Smooth muscle cell (in vitro differentiated cells): Measurements from ENCODE around the gene EHMT1. TPM values are rescaled to one million over a fixed set of nuclear protein-coding genes. Genes with fewer than 3 reads are reported as not detected.
"Not testable (repeated sequence)": the region's sequence is repeated elsewhere in the genome, so short reads cannot be mapped to it uniquely, and the experiment has no call there.

Experiments
- DNase-seq: peaks from one replicate; lab custom pipeline; 2025; ENCODE audit not compliant: unreplicated experiment; lab: John Stamatoyannopoulos, UW
- H2AFZ ChIP-seq: fragments of 200-600 bp; sonication (generic); 2 replicates; pipeline ENCODE4 v1.6.0; 2016; ENCODE audit warnings: antibody characterized with exemption, low read depth, mild to moderate bottlenecking
- H3F3A ChIP-seq: fragments of 200-600 bp; sonication (generic); 2 replicates; pipeline ENCODE4 v1.6.0; 2017; ENCODE audit warnings: antibody characterized with exemption, low read depth
- H3K27ac ChIP-seq: fragments of 200-600 bp; sonication (generic); 2 replicates; pipeline ENCODE4 v1.5.1; 2016; ENCODE audit warnings: low read depth, mild to moderate bottlenecking
- H3K27me3 ChIP-seq: fragments of 200-600 bp; sonication (generic); 2 replicates; pipeline ENCODE4 v1.6.1; 2016; ENCODE audit warnings: low read depth, mild to moderate bottlenecking
- H3K36me3 ChIP-seq: fragments of 200-600 bp; sonication (generic); 2 replicates; pipeline ENCODE4 v1.5.1; 2016; ENCODE audit warnings: low read depth
- H3K4me1 ChIP-seq: fragments of 200-600 bp; sonication (generic); 2 replicates; pipeline ENCODE4 v1.5.1; 2016; ENCODE audit warnings: low read depth
- H3K4me2 ChIP-seq: fragments of 200-600 bp; sonication (generic); 2 replicates; pipeline ENCODE4 v1.6.0; 2016; ENCODE audit warnings: mild to moderate bottlenecking
- H3K4me3 ChIP-seq: fragments of 200-600 bp; sonication (generic); 2 replicates; pipeline ENCODE4 v1.5.1; 2016; ENCODE audit warnings: mild to moderate bottlenecking
- H3K79me2 ChIP-seq: fragments of 200-600 bp; sonication (generic); 2 replicates; pipeline ENCODE4 v1.6.0; 2016; ENCODE audit warnings: low read depth, mild to moderate bottlenecking
- H3K9ac ChIP-seq: fragments of 200-600 bp; sonication (generic); 2 replicates; pipeline ENCODE4 v1.6.0; 2016; ENCODE audit warnings: low read depth
- H3K9me3 ChIP-seq: fragments of 200-600 bp; sonication (generic); replicated peaks from 2 replicates; pipeline ENCODE4 v1.5.1; 2016; ENCODE audit warnings: low read depth
- H4K20me1 ChIP-seq: fragments of 200-600 bp; sonication (generic); 2 replicates; pipeline ENCODE4 v1.6.0; 2016; ENCODE audit warnings: low read depth
- WGBS: methylation state at CpG from one replicate; pipeline ENCODE4 v1.1.7; 2016; ENCODE audit warnings: low lambda C conversion rate; 5-methylcytosine and 5-hydroxymethylcytosine counted together
- polyA plus RNA-seq: library from polyadenylated mRNA; unstranded; fragments of >200 nt; fragmentation: Nextera tagmentation; extraction: Ambion mirVana; gene quantifications from 2 replicates; pipeline ENCODE4 v1.2.1, GENCODE V29; 2016
- total RNA-seq: library from RNA; depleted of rRNA; stranded (reverse); fragments of >200 nt; gene quantifications from 2 replicates; pipeline ENCODE4 v1.2.3, GENCODE V29; 2014
- TF ChIP-seq, protein P1 (sequence below): fragments of 200-600 bp; sonication (generic); IDR thresholded peaks from 2 replicates; pipeline ENCODE4 v1.5.1; 2017; ENCODE audit warnings: borderline replicate concordance, mild to moderate bottlenecking, antibody characterized with exemption; ENCODE audit not compliant: insufficient read depth, poor library complexity, severe bottlenecking

The EHMT1 gene
- total and polyA plus RNA-seq, 2 experiments from 2014 or later, result 23.1 to 34.1 TPM

DNA sequence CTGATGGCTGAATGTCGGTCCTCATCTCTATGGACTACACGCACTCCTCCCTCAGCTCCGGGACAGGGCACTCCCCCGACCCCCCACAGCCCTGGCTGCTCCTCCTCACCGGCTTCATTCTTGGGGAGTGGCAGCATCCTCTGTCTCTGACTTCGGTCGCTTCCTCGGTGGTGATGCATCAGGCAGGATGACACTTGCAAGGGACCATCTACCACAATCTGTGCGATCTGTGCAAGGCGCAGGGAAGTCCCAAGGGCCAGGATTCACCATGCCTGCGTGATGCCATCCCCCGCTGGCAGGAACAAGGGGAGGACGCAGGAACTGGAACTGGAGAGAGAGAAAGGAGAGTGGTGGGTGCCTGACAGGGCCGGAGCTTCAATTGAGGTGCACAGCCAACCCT lies 256.5 kb downstream of the EHMT1 start:
- Histone ChIP-seq H3K4me3 (no peak overlapping the region), H3K27me3 (peaks cover 45% of the 10 kb centered on the region), H2AFZ (no peak overlapping the region), H3K9me3 (no peaks in the 10 kb centered on the region), H4K20me1 (no peaks in the 10 kb centered on the region), H3K4me2 (no peak overlapping the region), H3K9ac (no peak overlapping the region), H3F3A (no peaks in the 10 kb centered on the region), H3K36me3 (no peaks in the 10 kb centered on the region), H3K4me1 (peaks cover 4% of the 10 kb centered on the region), H3K79me2 (no peaks in the 10 kb centered on the region), H3K27ac (no peak overlapping the region)
- no peak for DNase-seq
- TF ChIP-seq, protein P1, sequence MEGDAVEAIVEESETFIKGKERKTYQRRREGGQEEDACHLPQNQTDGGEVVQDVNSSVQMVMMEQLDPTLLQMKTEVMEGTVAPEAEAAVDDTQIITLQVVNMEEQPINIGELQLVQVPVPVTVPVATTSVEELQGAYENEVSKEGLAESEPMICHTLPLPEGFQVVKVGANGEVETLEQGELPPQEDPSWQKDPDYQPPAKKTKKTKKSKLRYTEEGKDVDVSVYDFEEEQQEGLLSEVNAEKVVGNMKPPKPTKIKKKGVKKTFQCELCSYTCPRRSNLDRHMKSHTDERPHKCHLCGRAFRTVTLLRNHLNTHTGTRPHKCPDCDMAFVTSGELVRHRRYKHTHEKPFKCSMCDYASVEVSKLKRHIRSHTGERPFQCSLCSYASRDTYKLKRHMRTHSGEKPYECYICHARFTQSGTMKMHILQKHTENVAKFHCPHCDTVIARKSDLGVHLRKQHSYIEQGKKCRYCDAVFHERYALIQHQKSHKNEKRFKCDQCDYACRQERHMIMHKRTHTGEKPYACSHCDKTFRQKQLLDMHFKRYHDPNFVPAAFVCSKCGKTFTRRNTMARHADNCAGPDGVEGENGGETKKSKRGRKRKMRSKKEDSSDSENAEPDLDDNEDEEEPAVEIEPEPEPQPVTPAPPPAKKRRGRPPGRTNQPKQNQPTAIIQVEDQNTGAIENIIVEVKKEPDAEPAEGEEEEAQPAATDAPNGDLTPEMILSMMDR, result no peak
- WGBS, result 90% methylated on average over 14 of the region's 14 CpGs

DNA sequence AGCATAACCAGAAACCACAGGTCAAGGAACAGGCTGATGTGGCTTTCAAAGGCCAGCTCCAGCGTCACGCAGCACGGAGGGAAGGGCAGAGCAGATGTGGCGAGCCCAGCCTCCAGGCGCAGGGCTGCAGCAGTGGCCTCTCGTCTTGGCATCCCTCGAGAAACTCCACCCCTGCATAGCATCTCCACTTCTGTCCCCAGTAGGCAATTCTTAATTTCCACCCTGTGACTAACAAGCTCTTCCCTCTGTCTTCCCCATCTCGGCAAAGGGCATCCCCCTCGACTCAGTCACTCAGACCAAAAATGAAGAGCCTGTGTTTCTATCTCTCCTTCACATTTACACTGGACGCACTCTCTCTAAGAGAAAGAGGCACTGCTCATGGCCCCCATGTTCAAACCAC lies 257.0 kb downstream of the EHMT1 start:
- H3K79me2 ChIP-seq, result no peaks in the 10 kb centered on the region
- H3K9me3 ChIP-seq, result no peaks in the 10 kb centered on the region
- no peak overlapping the region for H2AFZ ChIP-seq
- TF ChIP-seq, protein P1, result no peak
- peaks cover 45% of the 10 kb centered on the region for H3K27me3 ChIP-seq
- DNase-seq, result no peak
- H4K20me1 ChIP-seq, result no peaks in the 10 kb centered on the region
- no peaks in the 10 kb centered on the region for H3K36me3 ChIP-seq
- no peak overlapping the region for H3K4me3 ChIP-seq
- peaks cover 4% of the 10 kb centered on the region for H3K4me1 ChIP-seq
- H3F3A ChIP-seq, result no peaks in the 10 kb centered on the region
- no peak overlapping the region for H3K9ac ChIP-seq
- H3K27ac ChIP-seq, result no peak overlapping the region
- WGBS, result 96% methylated on average over 10 of the region's 10 CpGs
- H3K4me2 ChIP-seq, result no peak overlapping the region

DNA sequence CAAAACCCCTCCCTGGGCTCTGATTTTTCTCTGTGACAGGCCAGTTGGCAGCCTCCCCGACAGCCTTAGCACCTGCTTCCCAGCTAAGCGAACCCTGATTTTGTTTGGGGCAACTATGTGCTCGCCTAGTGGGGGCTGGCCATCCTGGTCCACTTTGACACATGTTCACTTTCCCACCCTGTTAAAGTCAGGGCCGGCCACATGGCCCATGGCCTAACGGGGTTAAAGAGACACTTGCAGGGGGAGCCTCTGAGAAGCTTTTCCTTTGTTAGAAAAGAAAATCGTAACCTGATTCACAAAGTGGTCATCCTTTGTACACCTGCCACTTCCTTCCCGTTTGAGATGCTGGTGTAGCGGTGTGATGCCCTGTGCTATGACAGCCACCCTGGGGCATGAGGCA lies 257.5 kb downstream of the EHMT1 start:
- DNase-seq, result no peak
- no peak overlapping the region for H3K4me2 ChIP-seq
- H3K36me3 ChIP-seq, result no peaks in the 10 kb centered on the region
- TF ChIP-seq, protein P1, result no peak
- no peaks in the 10 kb centered on the region for H3K79me2 ChIP-seq
- 87% methylated on average over 8 of the region's 8 CpGs for WGBS
- H2AFZ ChIP-seq, result no peak overlapping the region
- peaks cover 45% of the 10 kb centered on the region for H3K27me3 ChIP-seq
- no peak overlapping the region for H3K9ac ChIP-seq
- H3K4me3 ChIP-seq, result no peak overlapping the region
- H4K20me1 ChIP-seq, result no peaks in the 10 kb centered on the region
- no peak overlapping the region for H3K27ac ChIP-seq
- no peaks in the 10 kb centered on the region for H3K9me3 ChIP-seq
- H3F3A ChIP-seq, result no peaks in the 10 kb centered on the region
- peaks cover 4% of the 10 kb centered on the region for H3K4me1 ChIP-seq

DNA sequence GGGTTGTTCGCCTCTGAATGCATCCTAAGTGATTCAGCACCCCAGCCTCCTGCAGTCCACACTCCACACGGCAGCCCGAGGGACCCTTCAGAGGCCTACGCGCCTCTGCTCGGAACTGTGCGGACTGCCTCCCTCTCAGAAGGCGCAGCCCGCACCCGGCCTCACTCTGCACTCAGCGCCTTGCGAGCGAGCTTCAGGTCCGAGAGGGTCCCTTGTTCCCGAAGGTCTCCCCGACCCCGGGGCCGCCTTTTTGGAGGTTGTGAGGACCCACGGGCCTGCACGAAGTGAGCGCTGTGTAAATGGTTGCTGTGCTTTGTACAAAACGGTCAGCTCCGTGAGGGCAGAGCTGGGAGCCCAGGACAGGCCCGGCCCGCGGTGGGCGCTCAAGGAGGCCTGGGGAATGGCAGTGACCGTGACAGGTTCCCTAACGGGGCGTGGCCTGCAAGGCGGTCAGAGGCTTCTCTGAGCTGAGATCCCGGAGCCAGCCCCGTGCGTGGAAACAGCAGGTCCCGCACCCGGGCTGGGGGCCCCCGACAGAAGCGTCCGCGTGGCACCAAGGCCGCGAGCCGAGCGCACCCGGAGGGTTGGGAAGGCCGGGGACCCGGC lies 258.1 kb downstream of the EHMT1 start:
- H3K9me3 ChIP-seq, result no peaks in the 10 kb centered on the region
- H3K79me2 ChIP-seq, result no peaks in the 10 kb centered on the region
- H3K4me2 ChIP-seq, result no peak overlapping the region
- peaks cover 43% of the 10 kb centered on the region for H3K27me3 ChIP-seq
- DNase-seq, result no peak
- no peaks in the 10 kb centered on the region for H3F3A ChIP-seq
- H3K36me3 ChIP-seq, result no peaks in the 10 kb centered on the region
- no peaks in the 10 kb centered on the region for H4K20me1 ChIP-seq
- no peak overlapping the region for H3K9ac ChIP-seq
- WGBS, result 75% methylated on average over 36 of the region's 47 CpGs
- no peak overlapping the region for H2AFZ ChIP-seq
- H3K27ac ChIP-seq, result no peak overlapping the region
- H3K4me1 ChIP-seq, result peaks cover 4% of the 10 kb centered on the region
- TF ChIP-seq, protein P1, result no peak
- H3K4me3 ChIP-seq, result no peak overlapping the region

DNA sequence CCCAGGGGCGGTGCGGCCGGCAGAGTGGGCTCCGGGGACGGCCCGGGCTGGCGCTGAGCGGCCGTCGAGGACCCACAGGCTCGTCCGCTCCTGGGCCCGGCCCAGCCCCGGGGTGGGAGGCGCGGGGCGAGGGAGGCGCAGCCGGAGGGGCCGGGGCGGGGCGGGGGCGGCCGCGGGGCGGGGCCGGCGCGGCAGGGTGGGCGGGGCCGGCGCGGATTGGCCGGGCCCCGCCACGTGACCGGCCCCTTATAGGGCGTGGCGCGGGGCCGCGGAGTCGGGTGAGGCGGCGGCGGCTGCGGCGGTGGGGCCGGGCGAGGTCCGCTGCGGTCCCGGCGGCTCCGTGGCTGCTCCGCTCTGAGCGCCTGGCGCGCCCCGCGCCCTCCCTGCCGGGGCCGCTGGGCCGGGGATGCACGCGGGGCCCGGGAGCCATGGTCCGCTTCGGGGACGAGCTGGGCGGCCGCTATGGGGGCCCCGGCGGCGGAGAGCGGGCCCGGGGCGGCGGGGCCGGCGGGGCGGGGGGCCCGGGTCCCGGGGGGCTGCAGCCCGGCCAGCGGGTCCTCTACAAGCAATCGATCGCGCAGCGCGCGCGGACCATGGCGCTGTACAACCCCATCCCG lies 258.8 kb downstream of the EHMT1 start, which contains the start of gene CACNA1B:
Gene CACNA1B (plus strand): TSS at position 277 of the 617 bp plus-strand sequence. CDS start 152 bp downstream, at position 429.
- WGBS, result 13% methylated on average over 13 of the region's 95 CpGs
- not testable (repeated sequence) for H3K4me1 ChIP-seq, H3K9me3 ChIP-seq, H3K27ac ChIP-seq, DNase-seq, H3K9ac ChIP-seq, H2AFZ ChIP-seq, H4K20me1 ChIP-seq, H3F3A ChIP-seq, H3K79me2 ChIP-seq, H3K36me3 ChIP-seq
- Histone ChIP-seq H3K4me2 (peak within 1 kb of the TSS; percentile 91), H3K4me3 (peak within 1 kb of the TSS; percentile 47), H3K27me3 (peaks cover 37% of the 10 kb centered on the region)
